ENCODE data around the gene AOC1.

AOC1 gene

DNA sequence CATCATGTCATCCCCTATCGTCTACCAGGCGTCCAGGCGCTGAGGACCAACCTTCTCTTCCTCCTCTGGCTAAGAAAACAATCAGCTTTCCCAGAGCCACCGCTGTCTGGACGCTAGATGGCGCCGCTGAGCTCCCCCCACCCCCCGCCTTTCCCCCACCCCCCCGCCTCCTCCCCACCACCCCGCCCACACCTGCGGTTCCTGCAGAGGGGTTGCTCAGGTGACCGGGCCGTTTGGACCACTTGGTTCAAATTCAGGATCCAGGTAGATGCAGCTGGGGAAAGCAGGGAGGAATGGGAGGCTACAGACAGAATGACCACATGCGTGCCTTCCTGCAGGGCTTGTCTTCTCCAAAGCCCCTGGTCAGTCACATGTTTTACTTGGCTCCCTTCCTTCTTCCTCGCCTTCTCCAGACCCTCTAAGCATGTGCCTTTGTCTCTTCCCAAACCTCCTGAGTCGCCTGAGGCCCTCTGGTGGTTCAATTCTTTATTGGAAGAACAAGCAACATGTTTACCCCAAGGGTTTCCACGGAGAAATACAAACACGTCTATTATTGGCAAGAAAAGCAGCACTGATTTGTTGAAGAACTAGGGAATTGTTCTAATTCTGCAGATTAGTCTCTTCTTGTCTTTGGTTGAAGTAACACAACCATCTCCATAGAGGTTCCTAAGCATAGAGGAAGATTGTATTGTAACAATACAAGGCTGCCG, 24.7 kb downstream of the AOC1 start:
- Histone ChIP-seq H3K9me3 (no peaks in the 10 kb centered on the region), H3K27me3 (ENCODE audit: low read depth) (peaks cover 12% of the 10 kb centered on the region; the same call in 1 of the 2 replicates), H3K4me1 (peaks cover 3% of the 10 kb centered on the region; the same call in 1 of the 2 replicates), H3K36me3 (replicated peaks) (no peaks in the 10 kb centered on the region), H3K4me3 (no peak overlapping the region)
- in situ Hi-C loops (cut with MboI; ENCODE audit: low sequenced_read_pairs), result no loop called here
- DNase-seq (ENCODE audit: low spot score in 2 of 2), result peak; percentile 79 to 85

DNA sequence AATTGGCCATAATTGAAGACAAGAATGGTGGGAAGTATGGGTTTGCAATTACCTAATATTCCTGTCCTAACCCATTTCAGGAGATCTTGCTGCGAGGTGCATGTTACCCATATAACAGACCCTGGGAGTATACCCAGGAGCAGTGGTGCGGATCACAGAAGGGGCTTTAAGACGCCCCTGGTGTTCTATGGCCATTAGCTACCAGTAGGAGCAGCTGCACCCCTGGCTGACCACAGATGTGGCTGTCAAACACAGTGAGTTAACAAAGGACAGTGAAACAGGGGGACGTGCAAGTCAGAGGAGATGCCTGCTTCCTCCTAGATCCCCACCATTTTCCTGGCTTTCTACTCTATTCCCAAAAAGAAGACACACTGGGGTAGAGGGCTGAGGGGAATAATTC, 25.2 kb downstream of the AOC1 start:
- Histone ChIP-seq H3K4me3 (no peak overlapping the region), H3K27me3 (ENCODE audit: low read depth) (peaks cover 13% of the 10 kb centered on the region; the same call in 1 of the 2 replicates), H3K36me3 (replicated peaks) (no peaks in the 10 kb centered on the region), H3K4me1 (peaks cover 3% of the 10 kb centered on the region; the same call in 1 of the 2 replicates), H3K9me3 (no peaks in the 10 kb centered on the region)
- in situ Hi-C loops (cut with MboI; ENCODE audit: low sequenced_read_pairs), result no loop called here
- DNase-seq (ENCODE audit: low spot score in 2 of 2), result no peak

DNA sequence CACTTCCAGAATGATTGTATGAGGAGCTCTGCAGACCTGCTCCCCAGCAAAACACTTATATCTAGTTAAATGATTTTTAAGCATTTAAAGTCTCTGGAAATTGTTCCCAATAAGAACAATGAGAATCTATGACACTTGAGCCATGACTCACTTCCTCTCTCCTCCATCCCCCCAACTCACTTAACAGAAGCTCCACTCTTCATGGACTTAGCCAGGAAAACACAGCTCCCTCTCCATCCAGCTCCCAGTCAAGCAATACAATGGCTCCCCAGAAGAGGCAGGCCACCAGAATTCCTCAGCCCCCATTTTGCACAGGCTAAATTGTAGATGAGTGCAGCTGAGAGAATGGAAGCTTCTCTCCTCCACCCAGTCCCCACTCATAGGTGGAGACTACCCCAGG, 27.0 kb downstream of the AOC1 start:
- Histone ChIP-seq H3K9me3 (0 out of 2 replicates have a peak, but pooled peaks cover 3% of the 10 kb centered on the region), H3K4me1 (peaks cover 3% of the 10 kb centered on the region; the same call in 1 of the 2 replicates), H3K27me3 (ENCODE audit: low read depth) (peaks cover 21% of the 10 kb centered on the region), H3K4me3 (no peak overlapping the region), H3K36me3 (replicated peaks) (no peaks in the 10 kb centered on the region)
- no peak for DNase-seq (ENCODE audit: low spot score in 2 of 2)
- in situ Hi-C loops (cut with MboI; ENCODE audit: low sequenced_read_pairs), result no loop called here

DNA sequence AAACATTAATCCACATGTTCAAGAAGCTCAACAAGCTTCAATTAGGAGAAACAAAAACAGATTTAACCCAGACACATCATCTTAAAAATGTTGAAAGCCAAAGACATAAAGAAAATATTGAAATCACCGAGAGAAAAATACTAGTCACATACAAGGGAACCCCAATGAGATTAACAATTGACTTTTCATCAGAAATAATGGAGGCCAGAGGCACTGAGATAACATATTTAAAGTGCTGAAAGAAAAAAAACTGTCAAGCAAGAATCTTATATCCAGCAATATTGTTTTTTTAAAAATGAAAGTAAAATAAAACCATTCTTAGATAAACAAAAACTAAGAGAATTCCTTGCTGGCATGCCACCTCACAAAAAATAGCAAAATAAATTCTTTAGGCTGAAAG, 28.9 kb downstream of the AOC1 start:
- 0 out of 2 replicates have a peak, but pooled peaks cover 3% of the 10 kb centered on the region for H3K9me3 ChIP-seq
- H3K4me3 ChIP-seq, result no peak overlapping the region
- no peak for DNase-seq (ENCODE audit: low spot score in 2 of 2)
- in situ Hi-C loops (cut with MboI; ENCODE audit: low sequenced_read_pairs), result no loop called here
- no peaks in the 10 kb centered on the region for H3K36me3 ChIP-seq (replicated peaks)
- peaks cover 21% of the 10 kb centered on the region for H3K27me3 ChIP-seq (ENCODE audit: low read depth)
- H3K4me1 ChIP-seq, result peaks cover 3% of the 10 kb centered on the region; the same call in 1 of the 2 replicates

DNA sequence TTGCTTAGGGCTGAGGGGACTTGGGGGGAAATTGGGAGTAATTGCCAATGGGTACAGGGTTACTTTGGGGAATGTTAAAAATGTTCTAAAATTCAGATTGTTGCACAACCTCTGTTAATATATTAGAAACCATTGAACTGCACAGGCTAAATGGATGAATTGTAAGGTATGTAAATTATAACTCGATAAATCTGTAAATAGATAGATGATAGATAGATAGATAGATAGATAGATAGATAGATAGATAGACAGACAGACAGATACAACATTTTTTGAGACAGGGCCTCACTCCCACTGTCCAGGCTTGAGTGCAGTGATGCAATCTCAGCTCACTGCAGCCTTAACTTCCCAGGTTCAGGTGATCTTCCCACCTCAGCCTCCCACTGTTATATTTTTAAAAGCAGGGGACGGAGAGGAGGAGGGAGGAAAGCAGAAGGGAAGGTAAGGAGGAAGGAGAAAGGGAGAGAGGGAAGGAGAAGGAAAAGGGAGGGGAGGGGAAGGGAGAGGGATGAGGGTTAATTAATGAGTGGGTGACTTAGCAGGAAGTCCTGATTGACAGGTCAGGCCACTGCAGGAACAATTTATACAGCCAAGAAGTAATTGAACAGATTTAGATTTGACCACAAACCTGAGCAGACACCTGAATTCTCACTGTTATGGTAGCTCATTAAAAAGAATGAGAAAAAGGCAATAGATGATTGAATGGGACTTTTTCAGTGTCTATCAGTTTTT, 38.7 kb downstream of the AOC1 start:
- no peaks in the 10 kb centered on the region for H3K9me3 ChIP-seq
- no peak for DNase-seq (ENCODE audit: low spot score in 2 of 2)
- H3K36me3 ChIP-seq (replicated peaks), result no peaks in the 10 kb centered on the region
- in situ Hi-C loops (cut with MboI; ENCODE audit: low sequenced_read_pairs), result no loop called here
- no peak overlapping the region for H3K4me3 ChIP-seq
- H3K4me1 ChIP-seq, result no peaks in the 10 kb centered on the region
- H3K27me3 ChIP-seq (ENCODE audit: low read depth), result peaks cover 3% of the 10 kb centered on the region; the same call in 1 of the 2 replicates

DNA sequence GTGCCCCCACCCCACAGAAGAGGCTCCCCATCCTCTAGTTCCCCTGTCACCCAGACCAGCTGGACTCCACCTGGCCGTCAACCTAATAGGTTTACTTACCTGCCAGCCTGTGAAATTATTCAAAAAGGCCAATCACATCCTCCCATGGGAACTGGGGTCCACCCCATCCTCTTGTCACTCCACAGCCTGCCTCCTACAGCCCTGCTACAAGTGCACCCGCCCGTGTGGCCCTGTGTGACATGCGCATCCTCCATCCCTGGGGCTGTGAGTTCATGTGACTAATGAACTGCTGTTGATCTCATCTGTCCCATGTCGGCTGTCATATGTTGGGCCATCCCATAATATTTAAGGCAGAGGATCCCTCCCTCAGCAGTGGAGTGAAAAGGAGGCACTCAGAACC, 39.4 kb downstream of the AOC1 start:
- no peak for DNase-seq (ENCODE audit: low spot score in 2 of 2)
- Histone ChIP-seq H3K4me3 (no peak overlapping the region), H3K36me3 (replicated peaks) (no peaks in the 10 kb centered on the region), H3K4me1 (no peaks in the 10 kb centered on the region), H3K9me3 (no peaks in the 10 kb centered on the region), H3K27me3 (ENCODE audit: low read depth) (peaks cover 7% of the 10 kb centered on the region)
- in situ Hi-C loops (cut with MboI; ENCODE audit: low sequenced_read_pairs), result no loop called here

DNA sequence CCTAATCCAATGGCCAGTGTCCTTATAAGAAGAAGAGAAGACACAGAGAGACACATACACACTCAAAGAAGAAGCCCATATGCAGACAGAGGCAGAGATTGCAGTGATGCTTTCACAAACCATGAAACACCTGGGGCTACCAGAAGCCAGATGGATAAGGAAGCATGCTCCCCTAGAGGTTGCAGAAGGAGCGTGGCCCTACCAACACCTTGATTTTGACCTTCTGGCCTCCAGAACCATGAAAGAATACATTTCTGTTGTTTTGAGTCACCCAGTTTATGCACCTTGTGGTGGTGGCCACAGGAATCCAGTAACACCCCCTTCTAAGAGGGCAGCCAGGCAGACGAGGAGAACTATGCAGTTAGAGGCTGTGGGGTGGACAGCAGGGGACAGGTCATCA, 43.5 kb downstream of the AOC1 start:
- no peaks in the 10 kb centered on the region for H3K9me3 ChIP-seq
- DNase-seq (ENCODE audit: low spot score in 2 of 2), result no peak
- H3K4me3 ChIP-seq, result no peak overlapping the region
- peaks cover 4% of the 10 kb centered on the region for H3K4me1 ChIP-seq
- H3K27me3 ChIP-seq (ENCODE audit: low read depth), result peaks cover 24% of the 10 kb centered on the region
- H3K36me3 ChIP-seq (replicated peaks), result no peaks in the 10 kb centered on the region
- in situ Hi-C loops (cut with MboI; ENCODE audit: low sequenced_read_pairs), result no loop called here

DNA sequence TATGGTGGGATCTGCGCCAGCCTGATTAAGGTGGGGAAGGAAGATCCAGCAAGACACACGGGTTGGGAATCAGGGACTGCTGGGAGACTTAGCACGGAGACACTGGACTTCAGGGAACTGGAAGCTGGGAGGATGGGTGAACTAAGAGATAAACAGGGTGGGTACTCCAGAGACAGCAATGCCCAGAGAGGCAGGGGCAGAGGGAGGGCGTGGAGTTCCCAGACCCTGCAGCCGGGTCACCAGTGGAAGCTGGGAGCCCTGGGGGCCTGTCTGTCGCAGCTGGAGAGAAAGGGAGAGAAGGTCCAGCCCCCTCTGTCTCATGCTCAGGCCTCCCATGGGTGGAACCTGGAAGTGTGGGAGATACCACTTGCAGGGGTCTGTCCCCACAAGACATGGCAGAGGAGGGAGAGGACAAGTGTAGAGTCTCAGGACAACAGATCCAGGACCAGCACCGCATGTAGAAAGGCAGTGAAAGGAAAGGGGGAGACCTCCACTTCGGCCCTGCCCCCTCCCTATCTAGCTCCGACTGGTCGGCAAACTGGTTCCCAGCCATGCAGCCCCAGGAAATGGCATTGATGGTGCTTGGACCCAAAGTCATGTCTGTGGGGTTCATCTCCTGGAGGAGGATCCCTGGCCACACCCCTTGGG, 44.4 kb downstream of the AOC1 start:
- H3K9me3 ChIP-seq, result no peaks in the 10 kb centered on the region
- peaks cover 24% of the 10 kb centered on the region for H3K27me3 ChIP-seq (ENCODE audit: low read depth)
- H3K4me3 ChIP-seq, result no peak overlapping the region
- H3K4me1 ChIP-seq, result peaks cover 4% of the 10 kb centered on the region
- in situ Hi-C loops (cut with MboI; ENCODE audit: low sequenced_read_pairs), result no loop called here
- H3K36me3 ChIP-seq (replicated peaks), result no peaks in the 10 kb centered on the region
- DNase-seq (ENCODE audit: low spot score in 2 of 2), result no peak

DNA sequence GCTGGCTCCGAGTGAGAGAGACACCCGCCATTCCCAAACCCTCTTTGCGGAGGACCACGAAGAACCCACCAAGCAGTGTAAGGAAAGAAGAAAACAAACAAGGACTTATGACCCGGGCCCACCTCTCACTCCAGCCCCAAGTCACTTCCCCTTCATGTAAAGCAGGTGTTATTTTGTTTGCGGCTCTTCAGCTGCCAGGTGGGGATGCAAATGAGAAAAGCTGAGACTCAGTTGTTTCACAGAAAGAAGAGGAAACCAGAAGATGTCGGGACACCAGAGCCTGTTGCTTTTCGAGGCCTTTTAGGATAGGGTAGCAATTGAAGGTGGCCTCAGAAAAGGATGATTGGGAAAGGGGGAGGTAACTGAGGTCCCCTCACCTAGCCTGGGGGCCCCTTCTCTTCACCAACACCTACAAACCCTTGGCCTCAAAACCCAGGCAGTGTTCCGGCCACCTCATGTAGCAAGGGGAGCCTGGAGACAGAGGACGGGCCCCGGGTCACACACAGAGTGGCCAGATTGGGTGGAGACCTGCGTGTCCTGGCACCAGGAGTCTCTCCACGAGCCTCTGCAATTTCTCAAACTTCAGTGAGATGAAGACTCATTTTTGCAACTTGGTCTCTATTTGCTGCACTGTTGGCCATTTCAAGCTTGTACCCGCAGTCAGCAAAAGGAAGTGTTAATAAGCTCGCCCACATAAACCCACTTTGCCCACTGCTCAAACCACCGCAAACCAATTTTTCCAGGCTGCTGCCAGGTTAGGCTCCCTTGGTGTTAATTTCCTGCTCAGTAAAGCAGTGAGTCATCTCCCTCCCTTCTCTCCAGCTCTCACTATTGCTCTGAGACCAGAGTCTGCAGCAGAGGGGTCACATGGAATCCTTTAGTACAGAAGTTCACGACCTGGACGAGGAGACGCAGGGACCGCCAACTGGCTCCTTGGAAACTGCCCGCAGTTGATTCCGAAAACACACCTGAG, 45.5 kb downstream of the AOC1 start:
- Histone ChIP-seq H3K4me3 (no peak overlapping the region), H3K4me1 (peaks cover 4% of the 10 kb centered on the region), H3K36me3 (replicated peaks) (no peaks in the 10 kb centered on the region), H3K27me3 (ENCODE audit: low read depth) (peaks cover 24% of the 10 kb centered on the region), H3K9me3 (no peaks in the 10 kb centered on the region)
- no peak for DNase-seq (ENCODE audit: low spot score in 2 of 2)
- in situ Hi-C loops (cut with MboI; ENCODE audit: low sequenced_read_pairs), result no loop called here

DNA sequence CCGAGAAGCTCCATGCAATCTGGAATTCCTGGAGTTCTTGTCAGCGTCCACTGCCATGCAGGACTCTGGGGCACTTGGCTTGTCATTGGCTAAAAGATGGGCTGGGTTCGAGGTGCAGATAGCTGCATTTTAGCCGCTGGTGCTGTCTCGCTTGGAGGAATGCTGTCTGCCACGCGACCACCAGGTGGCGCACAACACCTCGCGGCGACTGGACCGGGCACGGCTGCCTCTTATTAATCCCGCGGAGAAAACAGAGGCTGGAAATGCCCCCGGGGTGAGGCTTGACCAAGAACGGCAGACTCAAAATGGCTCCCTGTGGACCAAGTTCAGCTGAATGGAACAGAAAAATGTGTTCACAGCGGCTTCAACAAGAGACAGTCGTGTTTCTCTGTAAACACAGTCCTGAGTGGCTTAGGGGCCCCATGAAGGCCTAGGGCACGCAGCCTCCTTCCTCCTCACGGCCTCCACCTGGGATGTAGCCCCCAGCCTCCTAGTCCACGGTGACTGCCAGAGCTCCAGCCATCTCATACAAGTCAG, 46.2 kb downstream of the AOC1 start:
- in situ Hi-C loops (cut with MboI; ENCODE audit: low sequenced_read_pairs), result no loop called here
- no peaks in the 10 kb centered on the region for H3K9me3 ChIP-seq
- peaks cover 23% of the 10 kb centered on the region for H3K27me3 ChIP-seq (ENCODE audit: low read depth)
- DNase-seq (ENCODE audit: low spot score in 2 of 2), result peak; percentile 81 to 93
- H3K4me1 ChIP-seq, result peaks cover 4% of the 10 kb centered on the region
- H3K36me3 ChIP-seq (replicated peaks), result no peaks in the 10 kb centered on the region
- H3K4me3 ChIP-seq, result no peak overlapping the region

DNA sequence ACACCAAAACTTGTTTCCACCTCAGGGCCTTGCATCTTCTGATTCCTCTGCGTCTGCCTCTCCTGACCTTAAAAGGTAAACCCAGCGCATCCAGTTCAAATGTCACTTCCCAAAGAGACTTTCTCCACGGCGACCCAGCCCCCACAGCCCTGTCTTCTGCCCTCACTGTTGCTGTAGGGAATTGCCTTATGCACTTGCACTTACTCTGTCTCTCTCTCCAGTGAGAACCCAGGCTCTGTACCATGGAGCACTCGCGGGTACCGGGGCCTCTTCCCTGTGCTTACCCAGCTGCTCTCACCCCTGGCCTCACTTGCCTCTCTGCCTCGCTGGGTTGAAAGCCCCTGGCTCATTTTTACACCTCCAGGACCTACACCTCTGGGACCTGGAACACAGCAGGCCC, 48.4 kb downstream of the AOC1 start:
- Histone ChIP-seq H3K4me3 (no peak overlapping the region), H3K9me3 (no peaks in the 10 kb centered on the region), H3K4me1 (peaks cover 6% of the 10 kb centered on the region), H3K36me3 (replicated peaks) (no peaks in the 10 kb centered on the region), H3K27me3 (ENCODE audit: low read depth) (peaks cover 21% of the 10 kb centered on the region)
- in situ Hi-C loops (cut with MboI; ENCODE audit: low sequenced_read_pairs), result loop anchor here (5.0 kb wide), 1 partner anchor 87 kb away; no protein-coding TSS in a partner anchor
- no peak for DNase-seq (ENCODE audit: low spot score in 2 of 2)

DNA sequence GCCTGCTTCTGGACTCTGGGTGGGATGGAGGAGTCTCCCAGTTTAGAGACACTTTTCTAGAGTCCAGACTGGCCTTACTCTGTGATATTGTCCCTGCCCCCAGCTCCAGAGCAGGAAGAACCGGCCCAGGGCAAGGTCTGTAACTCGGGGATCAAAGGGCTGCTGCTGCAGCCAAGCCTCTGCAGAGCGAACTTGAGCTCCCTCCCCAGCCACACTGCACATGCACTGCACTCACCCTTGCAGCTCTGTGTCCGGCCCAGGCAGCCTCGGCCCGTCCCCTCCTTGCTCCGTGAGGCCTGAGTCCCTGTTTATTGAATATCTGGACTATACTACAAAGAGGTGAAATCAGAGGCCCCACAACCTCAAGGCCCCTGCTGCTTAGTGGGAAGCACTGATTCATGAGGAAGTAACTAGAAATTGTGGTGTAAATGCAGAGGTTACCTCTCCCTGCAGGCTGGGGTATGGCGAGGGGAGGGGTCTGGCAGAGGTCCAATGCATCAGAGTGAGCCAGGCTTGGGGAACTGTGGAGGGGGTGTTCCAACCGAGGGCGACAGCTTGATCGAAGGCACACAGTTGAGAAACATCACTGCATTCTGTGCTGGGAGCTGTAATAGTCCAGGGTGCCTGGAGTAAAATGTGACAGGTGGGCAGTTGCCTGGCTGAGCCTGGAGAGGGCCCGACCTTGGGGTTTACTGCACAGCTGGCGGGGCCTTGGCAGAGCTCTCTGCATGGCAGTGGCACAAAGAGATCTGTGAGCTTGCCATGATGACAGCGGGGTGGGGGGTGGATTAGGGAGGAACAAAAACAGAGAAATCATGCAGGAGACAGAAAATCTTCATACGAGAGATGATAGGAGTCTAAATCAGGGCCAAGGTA, 49.1 kb downstream of the AOC1 start:
- no peak overlapping the region for H3K4me3 ChIP-seq
- in situ Hi-C loops (cut with MboI; ENCODE audit: low sequenced_read_pairs), result loop anchor here (5.0 kb wide), 1 partner anchor 86 kb away; no protein-coding TSS in a partner anchor

More for the DNA sequence above, 49.1 kb downstream of the AOC1 start:
- H3K36me3 ChIP-seq (replicated peaks), result no peaks in the 10 kb centered on the region
- H3K27me3 ChIP-seq (ENCODE audit: low read depth), result peaks cover 20% of the 10 kb centered on the region
- H3K9me3 ChIP-seq, result no peaks in the 10 kb centered on the region
- DNase-seq (ENCODE audit: low spot score in 2 of 2), result no peak
- peaks cover 6% of the 10 kb centered on the region for H3K4me1 ChIP-seq
